Esophagus squamous epithelium (tissue), 4 donors: Measurements from ENCODE around the gene CLRN3.

Experiments used
- POLR2A ChIP-seq, 4 donors: fragments of 450-650 bp; IDR thresholded peaks; one replicate each; pipeline ENCODE4 v1.6.1; 2017; ENCODE audit warnings: antibody characterized with exemption in 4 of 4, mild to moderate bottlenecking in 4 of 4, moderate library complexity in 3 of 4
- TF ChIP-seq, protein P1 (sequence below), 6 experiments: fragments of 450-650 bp in 4 of 6; fragments of 200-600 bp in 2 of 6; sonication (generic) in 2 of 6; IDR thresholded peaks; one replicate each; pipeline ENCODE4 v1.5.1; 2016 to 2019; ENCODE audit warnings: antibody characterized with exemption in 6 of 6, mild to moderate bottlenecking in 4 of 6, moderate library complexity in 4 of 6

DNA sequence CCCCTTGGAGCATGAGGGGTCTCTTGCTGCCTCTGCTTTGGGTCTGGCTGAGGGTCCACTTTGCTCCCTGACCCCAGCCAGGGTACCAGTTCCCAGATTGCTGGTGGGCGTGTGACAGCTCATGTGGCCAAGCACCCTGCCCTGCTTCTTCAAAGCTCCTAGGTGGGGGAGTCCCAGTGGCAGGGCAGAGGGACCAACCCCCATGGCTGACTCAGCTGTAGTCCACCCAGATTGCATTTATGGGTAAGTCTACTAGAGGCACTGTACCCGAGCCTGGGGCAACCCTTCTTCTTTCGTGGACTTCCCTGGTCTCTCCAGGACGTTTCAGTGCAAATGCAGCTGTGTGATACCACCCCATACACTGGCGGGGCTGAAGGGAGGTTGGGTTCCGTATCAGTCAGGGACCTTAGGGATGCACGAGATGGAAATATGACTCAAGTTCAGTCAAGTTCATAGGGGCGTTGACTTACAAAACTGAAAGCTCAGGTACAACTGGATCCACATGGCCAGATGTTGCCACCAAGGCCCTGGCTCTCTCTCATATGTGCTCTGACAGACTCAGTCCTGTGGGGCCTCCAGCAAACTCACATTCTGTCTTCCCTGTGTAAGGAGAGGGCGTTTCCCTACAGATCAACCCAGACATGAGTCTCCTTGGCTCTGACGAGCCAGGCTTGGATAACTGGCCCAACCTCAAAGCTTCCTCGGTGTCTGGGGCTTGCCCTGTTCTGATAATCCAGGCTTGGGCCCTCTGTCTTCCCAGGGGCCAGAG is 27.7 kb upstream of the CLRN3 start:
- TF ChIP-seq, protein P1, sequence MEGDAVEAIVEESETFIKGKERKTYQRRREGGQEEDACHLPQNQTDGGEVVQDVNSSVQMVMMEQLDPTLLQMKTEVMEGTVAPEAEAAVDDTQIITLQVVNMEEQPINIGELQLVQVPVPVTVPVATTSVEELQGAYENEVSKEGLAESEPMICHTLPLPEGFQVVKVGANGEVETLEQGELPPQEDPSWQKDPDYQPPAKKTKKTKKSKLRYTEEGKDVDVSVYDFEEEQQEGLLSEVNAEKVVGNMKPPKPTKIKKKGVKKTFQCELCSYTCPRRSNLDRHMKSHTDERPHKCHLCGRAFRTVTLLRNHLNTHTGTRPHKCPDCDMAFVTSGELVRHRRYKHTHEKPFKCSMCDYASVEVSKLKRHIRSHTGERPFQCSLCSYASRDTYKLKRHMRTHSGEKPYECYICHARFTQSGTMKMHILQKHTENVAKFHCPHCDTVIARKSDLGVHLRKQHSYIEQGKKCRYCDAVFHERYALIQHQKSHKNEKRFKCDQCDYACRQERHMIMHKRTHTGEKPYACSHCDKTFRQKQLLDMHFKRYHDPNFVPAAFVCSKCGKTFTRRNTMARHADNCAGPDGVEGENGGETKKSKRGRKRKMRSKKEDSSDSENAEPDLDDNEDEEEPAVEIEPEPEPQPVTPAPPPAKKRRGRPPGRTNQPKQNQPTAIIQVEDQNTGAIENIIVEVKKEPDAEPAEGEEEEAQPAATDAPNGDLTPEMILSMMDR (IDR thresholded peaks at IDR 0.05) = no peak
- no peak for TF ChIP-seq POLR2A (IDR thresholded peaks at IDR 0.05)
